WI38 (cell line): ENCODE results near the gene ZNF462.

Experiments used
- H3K4me3 ChIP-seq: 2 replicates; pipeline ENCODE4 v1.5.1; 2011; ENCODE audit warnings: low read depth, mild to moderate bottlenecking, control low read depth, low read length
- CTCF ChIP-seq: IDR thresholded peaks from 2 replicates; pipeline ENCODE4 v1.5.1; 2012; ENCODE audit warnings: low read depth, mild to moderate bottlenecking, control low read depth, low read length

The ZNF462 gene

GRCh38 chr9:106887066-106887465 is 24.1 kb downstream of the ZNF462 start:
- no peak overlapping the region for H3K4me3 ChIP-seq
- no peak for TF ChIP-seq CTCF

- no peak for TF ChIP-seq CTCF
- no peak overlapping the region for H3K4me3 ChIP-seq
These were observed 26.2 kb downstream of the ZNF462 start for GRCh38 chr9:106889061-106889590.

GRCh38 chr9:106890608-106891007 is 27.6 kb downstream of the ZNF462 start:
- no peak for TF ChIP-seq CTCF
- no peak overlapping the region for H3K4me3 ChIP-seq

- H3K4me3 ChIP-seq: no peak overlapping the region
- TF ChIP-seq CTCF: no peak
These were observed 28.3 kb downstream of the ZNF462 start for GRCh38 chr9:106891286-106891685.

- no peak for TF ChIP-seq CTCF
- no peak overlapping the region for H3K4me3 ChIP-seq
These were observed 29.7 kb downstream of the ZNF462 start for GRCh38 chr9:106892632-106893031.

GRCh38 chr9:106893088-106893487 is 30.1 kb downstream of the ZNF462 start:
- H3K4me3 ChIP-seq: no peak overlapping the region
- no peak for TF ChIP-seq CTCF

- no peak for TF ChIP-seq CTCF
- H3K4me3 ChIP-seq: no peak overlapping the region
These were observed 33.7 kb downstream of the ZNF462 start for GRCh38 chr9:106896695-106897094.
